Mesothelial cell of epicardium (in vitro differentiated cells): ENCODE data around the gene FREM2. TPM values are rescaled to one million over a fixed set of nuclear protein-coding genes. Genes with fewer than 3 reads are reported as not detected.

Experiments used
- DNase-seq, 2 experiments: peaks; one replicate each; pipeline ENCODE4 v3.0.0; 2021; ENCODE audit warnings: low spot score in 2 of 2; ENCODE audit not compliant: unreplicated experiment in 2 of 2
- H3K27ac Mint-ChIP-seq: 2 replicates; pipeline ENCODE4 v1.8.0; 2021; ENCODE audit warnings: mixed read lengths
- H3K27me3 Mint-ChIP-seq: 2 replicates; pipeline ENCODE4 v1.8.0; 2021; ENCODE audit warnings: low read depth, mixed read lengths
- H3K36me3 Mint-ChIP-seq: 2 replicates; pipeline ENCODE4 v1.8.0; 2021; ENCODE audit warnings: mixed read lengths
- H3K4me1 Mint-ChIP-seq: 2 replicates; pipeline ENCODE4 v1.8.0; 2021; ENCODE audit warnings: mixed read lengths
- H3K4me3 Mint-ChIP-seq: 2 replicates; pipeline ENCODE4 v1.8.0; 2021; ENCODE audit warnings: mild to moderate bottlenecking, moderate library complexity, mixed read lengths
- H3K9me3 Mint-ChIP-seq: 2 replicates; pipeline ENCODE4 v1.8.0; 2021; ENCODE audit warnings: mixed read lengths
- CTCF ChIP-seq: fragments of 200-600 bp; sonication (generic); IDR thresholded peaks from one replicate; pipeline ENCODE4 v1.5.0; 2021; ENCODE audit warnings: antibody characterized with exemption; ENCODE audit not compliant: unreplicated experiment
- total RNA-seq: library from RNA; stranded (reverse); gene quantifications from 3 replicates; pipeline ENCODE4 v1.2.1, GENCODE V29; 2021

Gene FREM2
- total RNA-seq, 1 donor from 2014 or later: 83.5 TPM

GRCh38 chr13:38662362-38662761 lies 24.5 kb upstream of the FREM2 start:
- Mint-ChIP-seq H3K4me3 (no peak overlapping the region), H3K27me3 (no peaks in the 10 kb centered on the region), H3K27ac (peak overlapping the region; percentile 68), H3K36me3 (no peaks in the 10 kb centered on the region), H3K9me3 (no peaks in the 10 kb centered on the region), H3K4me1 (peaks cover 86% of the 10 kb centered on the region)
- DNase-seq: no peak
- TF ChIP-seq CTCF: no peak

- Mint-ChIP-seq H3K27ac (no peak overlapping the region), H3K4me1 (peaks cover 78% of the 10 kb centered on the region), H3K27me3 (no peaks in the 10 kb centered on the region), H3K4me3 (no peak overlapping the region), H3K9me3 (peaks cover 7% of the 10 kb centered on the region), H3K36me3 (no peaks in the 10 kb centered on the region)
- no peak for TF ChIP-seq CTCF
- DNase-seq: no peak
Observed at GRCh38 chr13:38664906-38665305, 22.0 kb upstream of the FREM2 start.

- H3K27ac Mint-ChIP-seq: peak overlapping the region; percentile 19
- H3K4me1 Mint-ChIP-seq: peaks cover 77% of the 10 kb centered on the region
- no peaks in the 10 kb centered on the region for H3K27me3 Mint-ChIP-seq
- no peak for DNase-seq
- TF ChIP-seq CTCF: no peak
- no peaks in the 10 kb centered on the region for H3K36me3 Mint-ChIP-seq
- H3K9me3 Mint-ChIP-seq: peaks cover 7% of the 10 kb centered on the region
- no peak overlapping the region for H3K4me3 Mint-ChIP-seq
Observed at GRCh38 chr13:38667526-38668109, 19.3 kb upstream of the FREM2 start.

GRCh38 chr13:38669234-38669964 lies 17.5 kb upstream of the FREM2 start:
- Mint-ChIP-seq H3K27ac (no peak overlapping the region), H3K4me3 (no peak overlapping the region), H3K36me3 (no peaks in the 10 kb centered on the region)

GRCh38 chr13:38670627-38671026 lies 16.2 kb upstream of the FREM2 start:
- H3K36me3 Mint-ChIP-seq: no peaks in the 10 kb centered on the region
- peaks cover 17% of the 10 kb centered on the region for H3K9me3 Mint-ChIP-seq
- TF ChIP-seq CTCF: no peak
- H3K27me3 Mint-ChIP-seq: no peaks in the 10 kb centered on the region
- peaks cover 47% of the 10 kb centered on the region for H3K4me1 Mint-ChIP-seq
- H3K4me3 Mint-ChIP-seq: no peak overlapping the region
- peak overlapping the region; percentile 5 for H3K27ac Mint-ChIP-seq
- DNase-seq: no peak

More at GRCh38 chr13:38669234-38669964, 17.5 kb upstream of the FREM2 start:
- Mint-ChIP-seq H3K4me1 (peaks cover 59% of the 10 kb centered on the region), H3K27me3 (no peaks in the 10 kb centered on the region), H3K9me3 (peaks cover 17% of the 10 kb centered on the region)
- no peak for DNase-seq
- TF ChIP-seq CTCF: no peak
